ELF-1 (cell line): Measurements from ENCODE around the gene KRT82.

Experiments
- DNase-seq: peaks from one replicate; pipeline ENCODE4 v3.0.0-alpha.2; 2016; ENCODE audit warnings: low read depth, low spot score

KRT82 gene

DNA sequence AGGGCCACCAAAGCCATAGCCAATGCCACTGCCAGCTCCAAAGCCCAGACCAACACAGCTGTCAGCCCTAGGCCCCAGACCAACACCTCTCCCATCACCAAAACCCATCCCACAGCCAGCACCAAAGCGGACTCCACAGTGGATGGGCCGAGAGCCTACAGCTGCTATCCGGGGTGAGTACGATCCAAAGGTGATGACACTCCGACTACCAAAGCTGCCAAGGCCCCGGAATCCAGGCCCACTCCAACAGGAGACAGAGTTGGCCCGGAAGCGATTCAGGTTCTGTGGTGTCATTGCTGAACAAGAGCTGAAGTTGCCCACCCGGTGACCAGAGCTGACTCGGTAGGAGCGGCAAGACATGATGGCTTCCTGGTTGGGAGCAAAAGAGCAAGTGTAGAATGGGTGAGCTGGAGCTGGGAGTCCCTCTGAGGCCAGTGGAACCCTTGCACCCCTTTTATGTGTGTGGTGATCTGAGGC lies 20.9 kb downstream of the KRT82 start, which contains the start of gene KRT84:
KRT84 (minus strand) TSS at position 427 of the 477 bp plus-strand sequence; CDS start at position 360, 67 bp downstream.
- DNase-seq: no peak

DNA sequence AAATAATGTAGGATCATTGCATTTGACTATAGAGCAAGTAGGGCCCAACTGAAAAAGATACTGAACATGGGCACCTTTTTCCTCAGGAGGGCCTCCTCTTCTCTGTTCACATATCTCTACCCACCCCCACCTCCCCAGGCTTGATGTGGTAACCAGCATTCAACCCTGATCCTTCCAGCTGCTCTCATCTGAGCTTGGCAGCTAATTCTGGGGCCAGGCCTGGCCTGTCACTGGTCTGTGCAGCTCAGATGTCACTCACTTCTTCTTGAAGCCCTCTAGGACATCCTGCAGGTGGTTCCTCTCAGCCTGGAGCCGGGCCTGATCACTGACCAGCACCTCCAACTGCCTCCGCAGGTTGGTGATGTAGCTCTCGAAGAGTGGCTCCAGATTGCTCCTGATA lies 22.8 kb downstream of the KRT82 start:
- no peak for DNase-seq

DNA sequence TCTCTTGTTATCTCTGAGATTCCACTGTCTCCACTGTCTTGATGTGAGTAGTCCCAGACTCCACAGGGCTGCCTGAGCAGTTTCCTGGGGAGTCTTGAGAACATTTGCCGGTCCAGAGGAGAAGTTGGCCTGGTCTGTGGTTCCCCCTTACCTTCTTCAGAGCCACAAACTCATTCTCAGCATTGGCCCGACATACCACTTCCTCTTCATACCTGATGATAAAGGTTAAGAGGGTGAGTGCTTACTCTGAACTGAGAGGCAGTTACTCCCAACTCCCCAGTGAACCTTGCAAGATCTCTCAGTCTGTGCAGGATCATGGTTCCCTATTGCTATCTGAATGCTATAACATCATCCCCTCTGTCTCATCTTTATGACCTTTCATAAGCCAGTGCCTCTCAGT lies 23.3 kb downstream of the KRT82 start:
- no peak for DNase-seq

DNA sequence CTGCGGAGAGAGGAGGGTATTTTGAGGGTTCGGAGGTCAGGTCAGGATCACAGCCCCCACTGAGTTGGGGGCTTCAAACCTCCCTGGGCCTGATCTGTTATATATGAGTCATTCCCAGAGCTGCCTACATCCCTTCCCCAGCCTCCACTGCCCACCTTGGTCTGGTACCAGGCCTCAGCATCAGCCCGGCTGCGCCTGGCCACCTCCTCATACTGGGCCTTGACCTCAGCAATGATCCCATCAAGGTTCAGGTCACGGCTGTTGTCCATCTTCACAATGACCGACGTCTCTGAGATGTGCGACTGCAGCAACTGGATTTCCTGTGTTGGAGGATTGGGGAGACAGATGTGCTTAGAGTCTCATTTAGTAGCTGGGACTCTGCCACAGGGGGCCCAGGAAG lies 24.9 kb downstream of the KRT82 start:
- no peak for DNase-seq

DNA sequence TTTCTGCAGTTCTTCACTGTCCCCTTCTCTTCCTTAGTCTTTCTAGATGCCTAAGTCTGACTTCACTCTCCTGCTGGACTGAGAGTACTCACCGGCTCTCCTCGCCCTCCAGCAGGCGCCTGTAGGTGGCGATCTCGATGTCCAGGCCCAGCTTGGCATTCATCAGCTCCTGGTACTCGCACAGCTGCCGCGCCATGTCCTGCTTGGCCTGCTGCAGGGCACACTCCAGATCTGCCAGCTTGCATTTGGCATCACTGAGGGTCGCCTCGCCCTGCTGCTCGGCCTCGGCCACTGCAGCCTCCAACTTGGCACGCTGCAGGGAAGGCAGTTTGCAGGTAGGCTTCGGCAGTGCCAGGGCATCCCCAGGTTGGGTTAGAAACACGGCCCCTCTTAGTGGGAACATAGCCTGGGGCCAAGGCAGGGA lies 25.9 kb downstream of the KRT82 start:
- DNase-seq: peak; percentile 61

DNA sequence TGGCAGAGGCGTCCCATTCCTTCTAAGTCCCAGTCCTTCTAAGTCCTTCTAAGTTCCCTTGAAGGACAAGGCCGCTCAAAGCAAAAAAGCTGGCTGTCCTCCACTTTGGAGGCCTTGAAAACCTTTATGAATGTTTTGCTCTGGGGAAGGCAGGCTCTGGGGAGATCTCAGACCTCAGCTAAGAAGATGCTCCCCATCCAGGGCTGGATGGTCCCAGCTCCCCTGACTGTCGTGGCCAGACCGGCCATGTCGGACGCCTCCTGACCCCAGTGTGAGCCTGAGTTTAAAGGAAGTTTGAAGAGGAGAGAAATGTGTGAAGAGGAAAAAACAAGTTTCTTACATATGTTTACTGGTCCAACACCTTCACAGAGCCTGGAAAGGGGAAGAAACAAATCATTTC lies 26.6 kb downstream of the KRT82 start:
- no peak for DNase-seq

DNA sequence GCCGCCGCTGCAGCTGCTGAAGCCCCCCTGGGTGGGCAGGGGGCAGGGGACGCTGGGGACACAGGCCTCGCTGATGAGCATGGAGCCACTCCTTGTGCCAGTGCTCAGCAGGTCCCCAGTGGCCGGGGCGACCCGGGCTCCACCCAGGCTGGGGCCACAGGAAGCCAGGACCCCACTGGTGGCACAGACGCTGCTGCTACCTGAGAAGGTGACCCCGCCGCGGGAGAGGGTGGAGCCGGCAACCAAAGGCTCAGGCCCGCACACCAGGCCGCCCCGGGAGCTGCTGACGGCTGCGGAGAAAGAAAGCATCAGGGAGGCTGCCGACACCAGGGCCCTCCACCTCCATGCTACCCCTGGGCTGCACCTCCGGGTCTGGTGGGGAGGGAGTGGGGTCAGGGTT lies 28.0 kb downstream of the KRT82 start:
- no peak for DNase-seq

DNA sequence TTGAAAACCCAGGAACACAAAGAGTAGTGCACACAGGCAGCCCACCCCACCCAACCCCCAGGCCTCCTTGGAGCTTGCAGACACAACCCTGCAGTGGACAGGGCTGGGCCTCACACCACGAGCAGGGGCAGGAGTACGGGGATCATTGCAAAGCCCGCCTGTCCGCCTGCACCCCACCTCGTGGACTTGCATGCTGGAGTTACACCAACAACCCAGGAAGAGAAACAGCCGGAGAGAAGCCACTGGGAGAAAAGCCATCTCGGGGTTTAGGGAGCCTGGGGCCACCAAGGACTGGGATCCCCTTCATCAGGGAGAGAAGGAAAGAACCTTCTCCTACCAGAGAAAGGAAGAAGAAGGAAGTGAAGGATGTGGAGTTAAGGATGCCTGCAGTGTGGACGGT lies 28.9 kb downstream of the KRT82 start:
- no peak for DNase-seq

DNA sequence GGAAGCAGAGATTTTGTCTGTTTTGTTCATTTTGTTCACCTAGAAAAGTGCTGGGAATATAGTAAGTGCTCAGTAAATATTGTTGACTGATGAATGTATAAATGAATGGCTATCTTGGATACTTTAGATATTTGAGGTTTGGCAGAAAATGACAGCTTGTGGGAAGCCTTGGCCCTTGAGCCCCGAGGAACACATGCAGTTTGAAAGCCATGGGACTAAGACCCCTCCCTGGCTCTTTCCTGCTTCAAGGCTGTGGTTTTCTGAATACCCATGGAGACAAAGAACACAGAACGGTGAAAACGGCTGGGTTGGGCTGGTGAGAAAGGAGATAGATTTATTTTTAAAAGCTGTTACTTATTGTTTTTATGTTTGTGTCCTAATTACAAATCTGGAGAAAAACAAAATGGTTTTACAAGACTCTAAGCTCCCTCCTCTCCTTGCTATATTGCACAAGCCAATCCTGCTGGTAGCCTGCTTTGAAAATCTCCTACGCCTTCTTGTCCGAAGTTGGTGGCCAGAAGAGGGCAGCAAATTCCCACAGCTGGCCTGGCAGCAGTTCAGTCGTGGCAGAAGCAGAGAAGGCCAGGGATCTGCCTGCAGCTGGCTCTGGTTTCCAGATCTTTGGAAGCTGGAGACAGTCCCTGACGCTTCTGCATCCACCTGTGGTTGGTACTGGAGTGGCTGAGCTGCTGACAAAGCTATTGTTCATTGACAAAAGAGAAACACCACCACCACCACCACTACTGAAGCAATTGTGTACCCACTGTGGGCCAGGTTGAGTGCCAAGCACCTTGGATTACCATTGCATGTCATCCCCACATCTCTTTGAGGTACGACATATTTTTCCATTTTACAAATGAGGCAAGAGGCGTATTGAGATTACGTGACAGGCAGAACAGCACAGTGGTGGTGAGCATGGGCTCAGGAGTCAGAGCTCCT lies 33.6 kb downstream of the KRT82 start:
- peak; percentile 85 for DNase-seq

DNA sequence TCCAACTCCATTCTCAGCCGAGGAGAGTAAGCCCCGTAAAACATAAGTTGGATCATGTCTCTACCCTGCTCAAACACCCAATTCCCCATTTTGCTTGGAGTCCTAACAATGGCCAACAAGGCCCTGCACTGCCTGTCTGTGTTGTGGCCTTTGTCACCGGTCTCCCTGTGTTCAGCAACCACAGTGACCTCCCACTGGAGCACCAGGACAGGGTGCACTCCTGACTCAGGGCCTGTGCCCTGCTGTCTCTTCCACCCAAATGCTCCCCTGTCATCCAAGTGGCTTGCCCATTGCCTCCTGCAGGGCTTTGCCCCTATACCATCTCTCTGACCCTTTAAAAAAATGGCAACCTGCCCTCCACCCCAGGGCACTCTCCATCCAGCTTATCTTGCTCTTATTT lies 34.4 kb downstream of the KRT82 start:
- no peak for DNase-seq

DNA sequence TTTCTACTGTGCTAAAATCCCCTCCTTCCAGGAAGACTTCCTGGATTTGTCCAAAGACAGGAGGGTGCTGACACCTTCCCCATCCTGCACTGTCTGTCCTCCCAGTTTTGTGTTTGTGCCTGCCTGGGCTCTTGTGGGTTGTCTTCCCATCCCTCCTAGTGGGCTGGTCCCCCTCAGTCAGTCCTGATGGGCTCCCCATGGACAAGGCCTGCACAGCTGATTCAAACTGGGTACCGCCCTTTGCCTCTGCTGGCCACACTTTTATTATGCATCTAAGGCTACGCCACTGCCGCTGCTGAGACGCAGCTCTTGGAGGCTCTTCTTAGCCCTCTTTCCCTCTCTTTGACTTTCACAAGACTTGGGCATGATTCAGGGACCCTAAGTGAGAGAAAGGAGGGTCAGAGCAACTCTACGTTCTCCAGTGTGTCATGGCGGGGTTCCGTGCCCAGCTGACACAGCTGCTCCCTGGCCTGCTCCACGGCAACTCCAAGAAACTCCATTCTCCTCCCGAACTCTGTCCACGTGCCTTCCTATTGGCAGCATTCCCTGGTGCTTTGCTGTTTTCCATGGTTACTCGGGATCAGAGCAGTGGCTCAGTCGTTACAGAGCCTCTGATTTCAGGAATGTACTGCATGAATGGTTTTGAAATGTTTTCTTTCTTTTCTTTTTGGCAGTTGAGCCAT lies 35.1 kb downstream of the KRT82 start:
- no peak for DNase-seq

DNA sequence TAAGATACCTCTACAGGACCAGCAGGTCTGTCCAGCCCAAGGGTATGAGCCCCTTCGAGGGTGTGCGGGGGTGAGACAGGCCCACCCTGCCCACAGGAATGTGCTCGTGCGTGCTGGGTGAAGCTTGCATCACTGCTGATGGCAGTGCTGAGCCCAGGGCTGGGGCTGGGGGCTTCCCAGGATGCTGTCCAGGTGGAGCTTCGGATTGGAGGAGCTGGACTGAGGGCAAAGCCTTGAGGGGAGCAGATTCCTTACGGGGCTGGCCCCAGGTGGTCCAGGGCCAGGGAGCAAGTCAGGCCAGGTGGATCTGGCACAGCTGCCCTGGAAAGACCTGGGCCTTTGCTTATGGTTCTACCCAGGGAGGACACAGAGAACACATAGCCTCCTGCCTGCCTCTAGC lies 36.3 kb downstream of the KRT82 start:
- DNase-seq: no peak

DNA sequence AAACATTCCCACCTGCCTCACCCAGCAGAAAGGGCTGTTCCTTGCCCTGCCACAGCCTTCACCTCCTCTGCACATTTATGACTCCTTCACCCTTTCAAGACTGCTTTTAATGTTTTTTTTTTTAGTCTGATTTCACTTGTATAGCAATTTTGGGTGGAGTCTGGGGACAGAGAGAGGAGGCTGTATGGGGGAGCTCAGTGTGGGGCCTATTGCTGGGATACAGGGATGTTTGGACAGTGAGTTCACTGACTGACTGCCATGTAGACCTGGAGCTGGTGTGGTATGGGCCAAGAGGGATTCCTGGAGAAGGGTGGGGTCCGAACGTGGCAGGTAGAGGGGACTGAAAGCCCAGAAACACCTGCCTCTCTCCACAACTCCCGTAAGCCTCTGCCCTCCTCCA lies 36.9 kb downstream of the KRT82 start:
- no peak for DNase-seq

DNA sequence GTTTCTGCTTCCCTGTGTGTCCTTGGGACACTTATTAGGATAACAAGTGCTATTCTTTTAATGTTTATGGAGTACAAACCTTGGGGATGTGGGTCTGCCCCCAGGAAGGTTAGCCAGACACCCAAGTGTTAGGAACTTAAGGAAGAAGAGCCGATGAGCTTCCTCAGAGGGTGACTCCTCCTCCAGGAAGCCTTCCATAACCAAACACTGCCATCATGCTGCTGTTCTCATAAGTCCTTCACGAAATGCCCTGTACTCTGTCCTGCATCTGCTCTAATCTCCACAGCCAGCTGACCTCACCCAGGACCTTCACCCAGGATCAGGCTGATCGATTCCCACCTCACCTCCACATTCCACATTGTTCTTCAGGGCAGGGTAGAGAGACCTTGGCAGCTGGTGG lies 37.6 kb downstream of the KRT82 start:
- DNase-seq: no peak

DNA sequence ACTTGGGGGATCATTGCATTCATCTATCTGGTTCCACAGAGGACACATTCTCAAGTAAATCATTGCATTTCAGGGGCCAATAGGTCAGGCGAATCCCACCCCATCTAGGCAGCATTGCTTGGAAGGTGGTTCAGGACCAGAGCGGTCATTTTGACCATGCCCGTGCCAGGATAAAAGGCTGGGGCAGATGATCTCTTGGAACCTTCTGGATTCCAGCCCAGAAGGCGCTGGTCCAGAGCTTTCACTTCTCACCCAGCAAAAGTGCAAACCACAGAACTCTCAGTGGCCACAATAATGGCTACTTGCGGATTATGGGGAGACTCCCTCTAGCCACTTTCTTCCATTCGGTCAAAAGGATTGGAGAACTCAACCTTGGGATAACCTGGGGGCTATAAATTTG lies 38.3 kb downstream of the KRT82 start:
- no peak for DNase-seq

DNA sequence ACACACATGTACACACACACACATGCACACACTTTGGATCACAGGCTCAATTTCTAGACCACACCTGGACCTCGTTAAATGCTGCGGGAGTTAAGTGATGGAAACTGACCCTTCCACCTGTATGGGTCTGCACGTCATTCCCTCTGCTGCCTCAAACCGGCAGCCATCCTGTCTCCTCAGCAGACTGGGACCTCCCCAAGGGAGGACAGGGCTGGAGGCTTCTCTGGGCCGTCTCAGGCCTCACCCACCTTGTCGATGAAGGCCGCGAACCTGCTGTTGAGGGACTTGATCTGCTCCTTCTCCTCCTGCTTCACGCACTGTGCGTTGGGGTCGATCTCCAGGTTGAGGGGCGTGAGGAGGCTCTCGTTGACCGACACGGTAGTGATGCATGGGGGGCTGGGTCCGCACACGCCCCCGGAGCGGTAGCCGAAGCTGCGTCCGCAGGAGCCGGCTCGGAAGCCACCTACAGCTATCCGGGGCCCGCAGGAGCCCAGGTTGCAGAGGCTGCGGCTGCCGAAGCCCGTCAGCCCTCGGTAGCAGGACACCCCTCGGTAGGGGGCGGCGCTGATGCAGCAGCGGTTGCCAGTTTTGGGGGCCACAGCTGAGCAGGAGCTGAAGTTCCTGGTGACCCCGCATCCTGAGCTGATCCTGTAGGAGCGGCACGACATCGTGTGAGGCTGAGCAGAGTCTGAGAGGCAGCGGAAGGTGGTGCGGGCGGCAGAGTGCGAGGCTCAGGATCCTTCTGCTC lies 39.2 kb downstream of the KRT82 start, which contains the start of gene KRT85:
KRT85 (minus strand) TSS at position 744 of the 748 bp plus-strand sequence; CDS start at position 668, 76 bp downstream.
- no peak for DNase-seq

DNA sequence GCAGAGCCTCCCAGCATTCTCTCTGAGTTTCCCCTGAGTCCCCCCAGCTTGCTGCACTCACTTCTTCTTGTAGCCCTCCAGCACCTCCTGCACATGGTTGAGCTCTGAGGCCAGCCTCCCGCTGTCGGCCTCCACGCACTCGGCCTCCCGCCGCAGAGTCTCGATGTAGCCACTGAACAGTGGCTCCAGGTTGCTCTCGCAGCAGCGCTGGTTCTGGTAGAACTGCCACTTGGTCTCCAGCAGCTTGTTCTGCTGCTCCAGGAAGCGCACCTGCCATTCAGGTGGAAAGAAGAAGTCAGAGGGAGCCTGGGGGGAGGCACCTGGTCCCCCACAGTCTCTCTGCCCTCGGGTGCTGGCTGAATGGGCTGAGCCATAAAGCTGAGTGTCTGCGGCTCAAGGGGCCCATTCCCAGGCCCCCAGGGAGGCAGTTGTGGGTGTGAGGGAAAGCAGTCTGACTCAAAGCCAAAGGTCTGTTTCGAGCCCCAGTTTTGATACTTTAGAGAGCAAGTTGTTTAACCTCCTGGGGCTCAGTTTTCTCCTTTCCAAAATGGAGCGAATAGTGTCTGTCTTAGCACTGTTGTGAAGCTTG lies 41.1 kb downstream of the KRT82 start:
- DNase-seq: no peak

DNA sequence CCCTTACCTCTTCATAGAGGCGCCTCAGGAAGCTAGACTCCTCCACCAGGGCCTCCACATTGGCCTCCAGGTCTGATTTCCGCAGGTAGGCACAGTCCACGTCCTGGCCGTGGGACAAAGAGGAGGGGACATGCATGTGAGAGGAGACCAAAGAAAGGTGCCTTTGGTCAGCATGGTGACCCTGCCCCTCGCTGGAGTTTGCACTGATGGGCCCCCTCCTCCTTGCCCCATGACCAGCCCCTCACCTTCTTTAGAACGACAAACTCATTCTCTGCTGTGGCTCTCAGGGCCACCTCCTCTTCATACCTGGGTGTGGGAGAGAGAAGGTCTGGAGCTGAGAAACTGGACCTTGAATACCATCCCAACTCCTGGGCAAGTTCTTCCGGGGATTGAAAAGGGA lies 42.1 kb downstream of the KRT82 start:
- no peak for DNase-seq

DNA sequence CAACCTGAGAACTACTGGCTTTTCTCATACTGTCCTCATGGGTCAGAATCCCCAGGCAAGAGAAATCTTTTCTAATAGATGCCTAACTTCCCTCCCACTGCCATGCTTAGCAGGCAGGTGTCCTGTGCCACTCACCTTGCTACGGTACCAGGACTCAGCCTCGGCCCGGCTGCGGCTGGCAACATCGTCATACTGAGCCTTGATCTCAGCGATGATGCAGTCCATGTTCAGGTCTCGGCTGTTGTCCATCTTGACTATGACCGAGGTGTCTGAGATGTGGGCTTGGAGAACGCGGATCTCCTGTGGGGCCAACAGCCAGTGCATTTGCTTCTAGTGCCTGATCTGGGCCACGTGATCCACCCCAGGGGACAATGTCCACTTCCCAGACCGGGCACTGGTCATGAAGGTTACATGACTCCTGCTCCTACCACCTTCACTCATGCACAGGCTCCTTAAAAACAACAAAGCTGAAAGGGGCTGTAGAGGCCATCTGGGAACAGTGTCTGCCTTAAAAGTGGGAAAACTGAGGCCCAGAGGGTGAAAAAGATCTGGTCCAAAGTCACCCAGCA lies 42.9 kb downstream of the KRT82 start:
- DNase-seq: no peak

DNA sequence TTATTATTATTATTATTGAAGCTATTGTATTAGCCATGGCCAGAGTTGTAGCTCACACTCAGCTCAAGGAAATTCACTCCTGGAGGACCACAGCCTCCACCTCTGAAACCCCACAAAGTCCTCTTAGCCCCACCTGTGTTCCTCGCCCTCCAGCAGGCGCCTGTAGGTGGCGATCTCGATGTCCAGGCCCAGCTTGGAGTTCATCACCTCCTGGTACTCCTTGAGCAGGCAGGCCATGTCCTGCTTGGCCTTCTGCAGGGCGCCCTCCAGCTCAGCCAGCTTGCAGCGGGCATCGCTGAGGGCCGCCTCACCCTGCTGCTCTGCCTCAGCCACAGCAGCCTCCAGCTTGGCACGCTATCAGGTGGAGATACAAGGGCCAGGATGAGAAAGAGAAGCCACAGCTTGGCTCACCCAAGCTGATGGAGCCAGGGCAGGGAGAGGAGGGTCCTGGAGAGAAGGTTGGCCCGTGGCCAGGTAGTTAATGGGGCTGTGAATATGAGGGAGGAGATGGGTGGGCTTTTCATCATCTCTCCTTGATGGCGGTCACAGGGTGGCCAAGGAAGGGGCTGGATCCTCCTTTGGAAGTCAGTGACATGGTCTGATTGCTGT lies 43.9 kb downstream of the KRT82 start:
- peak; percentile 15 for DNase-seq

DNA sequence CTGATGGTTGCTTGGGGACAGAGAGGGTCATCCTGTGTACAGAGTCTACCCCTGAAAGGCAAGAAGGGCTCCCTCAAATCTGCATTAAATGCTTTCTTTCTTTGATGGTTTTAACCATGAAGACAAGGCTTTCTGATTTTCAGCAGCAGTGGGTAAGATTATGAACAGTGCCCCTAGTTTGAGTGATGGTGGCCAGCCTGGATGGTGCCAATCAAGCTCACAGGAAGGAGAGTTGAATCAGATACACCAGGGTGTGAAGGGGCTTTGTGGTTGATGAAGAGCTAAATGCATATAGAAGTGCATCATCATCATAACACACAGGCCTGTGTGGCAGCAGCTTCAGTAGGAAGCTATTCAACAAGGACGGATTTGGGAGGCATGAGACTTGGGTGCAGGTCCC lies 44.6 kb downstream of the KRT82 start:
- no peak for DNase-seq
